Cardiac atrium fibroblast (primary cell): ENCODE measurements around the gene CAVIN2. TPM values are rescaled to one million over a fixed set of nuclear protein-coding genes. Genes with fewer than 3 reads are reported as not detected.

ENCODE experiments used
- total RNA-seq: library from RNA; depleted of rRNA; stranded (reverse); fragments of >200 nt; gene quantifications from 2 replicates; pipeline ENCODE4 v1.2.3, GENCODE V29; 2015

CAVIN2 gene, protein sequence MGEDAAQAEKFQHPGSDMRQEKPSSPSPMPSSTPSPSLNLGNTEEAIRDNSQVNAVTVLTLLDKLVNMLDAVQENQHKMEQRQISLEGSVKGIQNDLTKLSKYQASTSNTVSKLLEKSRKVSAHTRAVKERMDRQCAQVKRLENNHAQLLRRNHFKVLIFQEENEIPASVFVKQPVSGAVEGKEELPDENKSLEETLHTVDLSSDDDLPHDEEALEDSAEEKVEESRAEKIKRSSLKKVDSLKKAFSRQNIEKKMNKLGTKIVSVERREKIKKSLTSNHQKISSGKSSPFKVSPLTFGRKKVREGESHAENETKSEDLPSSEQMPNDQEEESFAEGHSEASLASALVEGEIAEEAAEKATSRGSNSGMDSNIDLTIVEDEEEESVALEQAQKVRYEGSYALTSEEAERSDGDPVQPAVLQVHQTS
- total RNA-seq, result 57.2 and 84.5 TPM in 2 replicates

DNA sequence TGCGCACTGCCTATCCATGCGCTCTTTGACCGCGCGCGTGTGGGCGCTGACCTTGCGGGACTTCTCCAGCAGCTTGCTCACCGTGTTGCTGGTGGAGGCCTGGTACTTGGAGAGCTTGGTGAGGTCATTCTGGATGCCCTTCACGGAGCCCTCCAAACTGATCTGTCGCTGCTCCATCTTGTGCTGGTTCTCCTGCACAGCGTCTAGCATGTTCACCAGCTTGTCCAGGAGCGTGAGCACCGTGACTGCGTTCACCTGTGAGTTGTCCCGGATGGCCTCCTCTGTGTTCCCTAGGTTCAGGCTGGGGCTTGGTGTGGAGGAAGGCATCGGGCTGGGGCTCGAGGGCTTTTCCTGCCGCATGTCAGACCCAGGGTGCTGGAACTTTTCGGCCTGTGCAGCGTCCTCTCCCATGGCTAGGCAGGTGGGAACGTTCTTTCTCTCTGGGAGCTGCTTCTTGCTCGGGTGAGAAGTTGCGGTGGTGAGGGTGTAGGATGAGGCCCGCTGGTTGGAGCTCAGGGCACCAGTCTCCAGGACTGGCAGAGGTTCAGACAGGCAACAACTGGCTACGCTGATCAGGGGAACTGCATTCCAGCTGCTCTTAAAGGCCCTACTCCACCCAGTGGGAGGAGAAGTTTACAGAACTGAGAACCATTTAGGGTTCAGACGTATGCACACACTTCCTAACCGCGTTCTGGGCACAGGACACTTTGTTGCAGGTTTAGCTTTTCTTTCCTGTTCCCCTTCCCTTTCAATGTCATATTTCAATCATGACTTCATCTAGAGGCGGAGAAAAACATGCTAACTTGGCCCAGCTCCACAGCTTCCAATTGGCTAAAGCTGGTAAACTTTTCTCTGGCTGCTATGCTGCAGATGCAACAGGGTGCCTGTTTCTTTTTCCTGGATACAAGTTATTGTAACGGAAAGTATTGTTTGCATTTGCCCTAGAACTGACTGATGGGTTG is at the start of gene CAVIN2:
Gene CAVIN2 (minus strand): TSS at position 574 of the 962 bp plus-strand sequence. CDS start 163 bp downstream, at position 411.

Other genes starting within 250 kb of the CAVIN2 start
- 30.8 and 37.5 TPM in 2 replicates for gene NABP1, start 169.0 kb downstream of the CAVIN2 start, total RNA-seq